Right renal pelvis (tissue), 4 donors: ENCODE data around the gene ZSCAN23. TPM values are rescaled to one million over a fixed set of nuclear protein-coding genes. Genes with fewer than 3 reads are reported as not detected.

Experiments
- DNase-seq, 4 donors: peaks; one replicate each; pipeline ENCODE4 v3.0.0-alpha.2; 2013; ENCODE audit warnings: low read depth in 4 of 4, low spot score in 3 of 4, missing footprints in 1 of 4
- polyA plus RNA-seq, 4 donors: library from polyadenylated mRNA; unstranded; fragments of 120-200 nt; gene quantifications; one replicate each; pipeline ENCODE4 v1.2.1, GENCODE V29; 2013; ENCODE audit not compliant: insufficient read length in 4 of 4

The ZSCAN23 gene
- polyA plus RNA-seq, 4 donors: 12.2 to 16.4 (median 13.9) TPM

DNA sequence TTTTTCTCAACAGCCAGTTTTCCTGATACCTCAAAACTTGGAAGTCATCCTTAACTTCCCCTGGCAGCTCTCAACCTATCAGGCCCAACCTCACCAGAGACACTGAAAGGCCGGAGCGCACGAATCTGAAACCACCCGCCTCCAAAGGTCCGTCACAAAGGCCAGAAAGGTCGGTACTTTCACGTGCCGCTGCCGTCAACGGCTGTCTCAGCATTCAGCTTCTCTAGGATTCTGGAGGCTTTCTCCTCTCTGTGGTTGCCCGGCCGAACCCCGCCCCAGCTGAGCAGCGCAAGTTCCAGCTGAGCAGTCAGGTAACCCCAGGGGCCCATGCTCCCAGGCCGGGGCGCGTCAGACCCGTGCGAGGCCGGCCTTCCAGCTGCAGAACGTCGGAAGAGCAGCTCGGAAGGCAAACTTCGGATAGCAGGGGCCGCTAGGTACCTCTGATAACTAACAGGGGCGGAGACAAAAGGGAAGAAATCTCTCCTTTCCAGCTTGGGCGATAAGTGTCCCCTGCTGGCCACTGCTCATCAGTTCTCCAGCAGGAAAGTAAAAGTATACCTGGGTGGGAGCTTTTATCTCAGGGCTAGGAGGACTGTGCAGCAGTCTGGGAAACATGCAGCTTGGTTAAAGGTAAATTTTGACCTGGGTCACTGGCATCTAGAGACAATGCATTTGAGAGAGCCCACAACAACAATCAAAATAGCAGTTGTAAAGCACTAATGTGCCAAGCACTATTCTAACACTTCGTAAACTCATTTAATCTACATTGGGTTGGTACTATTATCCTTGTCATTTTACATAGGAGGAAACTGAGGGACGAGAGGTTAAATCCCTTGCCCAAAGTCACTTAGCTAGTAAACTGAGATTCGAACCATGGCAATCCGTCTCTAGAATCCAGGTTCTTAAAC, 59.8 kb downstream of the ZSCAN23 start:
- peak; percentile 71 to 78 (median 77) for DNase-seq

Other genes starting within 250 kb of the ZSCAN23 start
- gene ZSCAN9, start 218.2 kb downstream of the ZSCAN23 start, polyA plus RNA-seq: 10 to 100 TPM; 24.6 to 31.6 (median 30.5) TPM
- gene ZKSCAN4, start 191.2 kb downstream of the ZSCAN23 start, polyA plus RNA-seq: 10 to 100 TPM; 11.2 to 12.9 (median 12.1) TPM
- 1 to 10 TPM; 2.1 to 2.5 (median 2.3) TPM for gene NKAPL, start 184.2 kb downstream of the ZSCAN23 start, polyA plus RNA-seq
- gene ZSCAN26, start 176.3 kb downstream of the ZSCAN23 start, polyA plus RNA-seq: 10 to 100 TPM; 31.4 to 41.5 (median 36.9) TPM
- gene PGBD1, start 161.9 kb downstream of the ZSCAN23 start, polyA plus RNA-seq: 10 to 100 TPM in 2 of 4 donors, 1 to 10 TPM in 2; 9.4 to 11.8 (median 9.9) TPM
- gene ZSCAN31, start 107.3 kb downstream of the ZSCAN23 start, polyA plus RNA-seq: 10 to 100 TPM in 2 of 4 donors, 1 to 10 TPM in 2; 8.4 to 11.2 (median 9.5) TPM
- 10 to 100 TPM in 2 of 4 donors, 1 to 10 TPM in 2; 8.1 to 11.7 (median 10.2) TPM for gene ZKSCAN3, start 93.5 kb downstream of the ZSCAN23 start, polyA plus RNA-seq
- gene ZSCAN12, start 43.7 kb downstream of the ZSCAN23 start, polyA plus RNA-seq: 10 to 100 TPM; 14.5 to 16.7 (median 15.0) TPM
- not detected for gene GPX6, start 72.3 kb upstream of the ZSCAN23 start, polyA plus RNA-seq
- not detected for gene GPX5, start 82.4 kb upstream of the ZSCAN23 start, polyA plus RNA-seq